D721Med (cell line): ENCODE data around the gene PLXNB1.

Experiments used
- DNase-seq: peaks from one replicate; pipeline ENCODE4 v3.0.0; 2011; ENCODE audit warnings: low spot score; ENCODE audit not compliant: insufficient read length
- FAIRE-seq: peaks from 2 replicates; lab custom pipeline; 2011; peaks lifted over from hg19 to GRCh38; lab: Jason Lieb, UNC
- CTCF ChIP-seq: IDR thresholded peaks from 2 replicates; pipeline ENCODE4 v1.5.1; 2012; ENCODE audit warnings: mild to moderate bottlenecking, control low read depth; ENCODE audit not compliant: insufficient read depth; ENCODE audit errors: missing control alignments

Gene PLXNB1

GRCh38 chr3:48414376-48415250, 15.3 kb downstream of the PLXNB1 start:
- no peak for TF ChIP-seq CTCF
- DNase-seq (no peak), FAIRE-seq (no peak)

GRCh38 chr3:48413611-48414010, 16.3 kb downstream of the PLXNB1 start:
- DNase-seq (no peak), FAIRE-seq (no peak)
- no peak for TF ChIP-seq CTCF

- no peak for TF ChIP-seq CTCF
- DNase-seq = no peak
- no peak for FAIRE-seq
Observed at GRCh38 chr3:48413086-48413485, 16.8 kb downstream of the PLXNB1 start.

- no peak for DNase-seq
- no peak for TF ChIP-seq CTCF
- no peak for FAIRE-seq
Observed at GRCh38 chr3:48412375-48413001, 17.4 kb downstream of the PLXNB1 start.

GRCh38 chr3:48411606-48412374, 18.1 kb downstream of the PLXNB1 start:
- DNase-seq (no peak), FAIRE-seq (no peak)
- no peak for TF ChIP-seq CTCF

- DNase-seq (no peak), FAIRE-seq (no peak)
- TF ChIP-seq CTCF = no peak
Observed at GRCh38 chr3:48411041-48411588, 18.8 kb downstream of the PLXNB1 start.
